ENCODE results near the gene BRD4. TPM values are rescaled to one million over a fixed set of nuclear protein-coding genes. Genes with fewer than 3 reads are reported as not detected.
"Not testable (repeated sequence)": the region's sequence is repeated elsewhere in the genome, so short reads cannot be mapped to it uniquely, and the experiment has no call there.

The BRD4 gene
- polyA plus RNA-seq, 6 donors from 2014 or later: 13.5 to 51.9 (median 18.4) TPM

GRCh38 chr19:15353908-15354307, 21.6 kb upstream of the BRD4 start:
- peaks cover 3 to 12% (median 9%) of the 10 kb centered on the region in 3 donors for H3K4me1 Mint-ChIP-seq
- DNase-seq (no peak), ATAC-seq (ENCODE audit: low read depth in 2 of 2) (no peak)
- no peaks in the 10 kb centered on the region for H3K9me3 Mint-ChIP-seq
- H3K27me3 Mint-ChIP-seq: no peaks in the 10 kb centered on the region
- peak overlapping the region in 1 of 6 donors; percentile 44 for H3K27ac Mint-ChIP-seq
- H3K36me3 Mint-ChIP-seq: peaks cover 17 to 21% of the 10 kb centered on the region in 2 donors
- no peak overlapping the region for H3K4me3 Mint-ChIP-seq

GRCh38 chr19:15352535-15352934, 20.2 kb upstream of the BRD4 start:
- not testable (repeated sequence) for H3K4me3 Mint-ChIP-seq; H3K27me3 Mint-ChIP-seq; H3K9me3 Mint-ChIP-seq; ATAC-seq (ENCODE audit: low read depth in 2 of 2); DNase-seq; H3K36me3 Mint-ChIP-seq
- peaks cover 4 to 23% (median 10%) of the 10 kb centered on the region in 3 donors for H3K4me1 Mint-ChIP-seq
- peak overlapping the region in 2 of 6 donors; percentile 42 to 79 for H3K27ac Mint-ChIP-seq

GRCh38 chr19:15341328-15341727, 9.0 kb upstream of the BRD4 start:
- H3K9me3 Mint-ChIP-seq, H3K36me3 Mint-ChIP-seq: not testable (repeated sequence)

GRCh38 chr19:15340086-15340485, 7.7 kb upstream of the BRD4 start:
- no peak for ATAC-seq (ENCODE audit: low read depth in 2 of 2)
- Mint-ChIP-seq H3K27me3 (no peaks in the 10 kb centered on the region), H3K4me3 (no peak overlapping the region)

More at GRCh38 chr19:15341328-15341727, 9.0 kb upstream of the BRD4 start:
- not testable (repeated sequence) for H3K4me1 Mint-ChIP-seq; H3K27ac Mint-ChIP-seq; H3K4me3 Mint-ChIP-seq; DNase-seq; ATAC-seq (ENCODE audit: low read depth in 2 of 2); H3K27me3 Mint-ChIP-seq

GRCh38 chr19:15337202-15337601, 4.9 kb upstream of the BRD4 start:
- Mint-ChIP-seq H3K36me3 (no peaks in the 10 kb centered on the region), H3K27me3 (no peaks in the 10 kb centered on the region), H3K4me1 (peaks cover 12 to 29% (median 13%) of the 10 kb centered on the region in 3 donors), H3K9me3 (no peaks in the 10 kb centered on the region), H3K4me3 (peak overlapping the region in 1 of 8 donors; percentile 40), H3K27ac (peak overlapping the region in 1 of 6 donors; percentile 57)
- DNase-seq (no peak), ATAC-seq (ENCODE audit: low read depth in 2 of 2) (no peak)

More at GRCh38 chr19:15340086-15340485, 7.7 kb upstream of the BRD4 start:
- H3K9me3 Mint-ChIP-seq: no peaks in the 10 kb centered on the region
- H3K36me3 Mint-ChIP-seq: peaks cover 0 to 7% of the 10 kb centered on the region in 2 donors
- peaks cover 4 to 15% (median 5%) of the 10 kb centered on the region in 3 donors for H3K4me1 Mint-ChIP-seq
- DNase-seq: no peak
- peak overlapping the region in 1 of 6 donors; percentile 19 for H3K27ac Mint-ChIP-seq

- not testable (repeated sequence) for H3K36me3 Mint-ChIP-seq; H3K27me3 Mint-ChIP-seq; DNase-seq; H3K9me3 Mint-ChIP-seq; ATAC-seq (ENCODE audit: low read depth in 2 of 2)
- H3K4me1 Mint-ChIP-seq: peaks cover 12 to 32% (median 14%) of the 10 kb centered on the region in 3 donors
- H3K4me3 Mint-ChIP-seq: peak overlapping the region in 1 of 8 donors; percentile 66
- H3K27ac Mint-ChIP-seq: peak overlapping the region in 3 of 6 donors; percentile 27 to 64 (median 34)
Measured at GRCh38 chr19:15335992-15336391, 3.7 kb upstream of the BRD4 start.

GRCh38 chr19:15331419-15332310, 674 bp downstream of the BRD4 start:
- Mint-ChIP-seq H3K36me3 (no peaks in the 10 kb centered on the region), H3K4me3 (peak overlapping the region; percentile 87 to 99 (median 94)), H3K27ac (peak overlapping the region; percentile 95 to 99 (median 98)), H3K4me1 (peaks cover 35 to 75% (median 53%) of the 10 kb centered on the region in 3 donors), H3K9me3 (no peaks in the 10 kb centered on the region), H3K27me3 (no peaks in the 10 kb centered on the region)
- peak; percentile 67 for DNase-seq
- ATAC-seq (ENCODE audit: low read depth in 2 of 2): peak; percentile 37 to 42

- H3K27ac Mint-ChIP-seq: peak overlapping the region; percentile 92 to 98 (median 97)
- no peak for ATAC-seq (ENCODE audit: low read depth in 2 of 2)
Measured at GRCh38 chr19:15330801-15331418, 1.4 kb downstream of the BRD4 start.

GRCh38 chr19:15328312-15328711, 4.0 kb downstream of the BRD4 start:
- H3K9me3 Mint-ChIP-seq: no peaks in the 10 kb centered on the region
- H3K36me3 Mint-ChIP-seq: peaks cover 0 to 2% of the 10 kb centered on the region in 2 donors
- peak overlapping the region in 5 of 6 donors; percentile 3 to 93 (median 60) for H3K27ac Mint-ChIP-seq
- DNase-seq (no peak), ATAC-seq (ENCODE audit: low read depth in 2 of 2) (no peak)
- no peaks in the 10 kb centered on the region for H3K27me3 Mint-ChIP-seq
- H3K4me1 Mint-ChIP-seq: peaks cover 55 to 84% (median 79%) of the 10 kb centered on the region in 3 donors
- peak overlapping the region in 5 of 8 donors; percentile 5 to 99 (median 75) for H3K4me3 Mint-ChIP-seq

More at GRCh38 chr19:15330801-15331418, 1.4 kb downstream of the BRD4 start:
- no peak for DNase-seq
- Mint-ChIP-seq H3K36me3 (no peaks in the 10 kb centered on the region), H3K4me3 (peak overlapping the region; percentile 87 to 99 (median 94)), H3K27me3 (no peaks in the 10 kb centered on the region), H3K9me3 (no peaks in the 10 kb centered on the region), H3K4me1 (peaks cover 38 to 75% (median 56%) of the 10 kb centered on the region in 3 donors)

GRCh38 chr19:15324791-15325519, 7.4 kb downstream of the BRD4 start:
- ATAC-seq (ENCODE audit: low read depth in 2 of 2): peak; percentile 23 to 40

GRCh38 chr19:15323496-15324235, 8.7 kb downstream of the BRD4 start:
- Mint-ChIP-seq H3K9me3 (no peaks in the 10 kb centered on the region), H3K27ac (peak overlapping the region; percentile 19 to 96 (median 83)), H3K4me1 (peaks cover 65 to 99% (median 84%) of the 10 kb centered on the region in 3 donors), H3K4me3 (peak overlapping the region; percentile 17 to 82 (median 56)), H3K27me3 (no peaks in the 10 kb centered on the region), H3K36me3 (peaks cover 0 to 4% of the 10 kb centered on the region in 2 donors)
- DNase-seq (no peak), ATAC-seq (ENCODE audit: low read depth in 2 of 2) (no peak)

More at GRCh38 chr19:15324791-15325519, 7.4 kb downstream of the BRD4 start:
- Mint-ChIP-seq H3K4me1 (peaks cover 71 to 99% (median 88%) of the 10 kb centered on the region in 3 donors), H3K36me3 (peaks cover 0 to 4% of the 10 kb centered on the region in 2 donors), H3K27ac (peak overlapping the region; percentile 42 to 96 (median 91)), H3K27me3 (no peaks in the 10 kb centered on the region), H3K4me3 (peak overlapping the region; percentile 25 to 82 (median 68)), H3K9me3 (no peaks in the 10 kb centered on the region)
- DNase-seq: no peak

GRCh38 chr19:15321739-15322138, 10.6 kb downstream of the BRD4 start:
- ATAC-seq (ENCODE audit: low read depth in 2 of 2): no peak
- H3K9me3 Mint-ChIP-seq: no peaks in the 10 kb centered on the region
- H3K27ac Mint-ChIP-seq: peak overlapping the region; percentile 82 to 95 (median 90)
- H3K4me1 Mint-ChIP-seq: peaks cover 75 to 99% (median 86%) of the 10 kb centered on the region in 3 donors
- peaks cover 0 to 4% of the 10 kb centered on the region in 2 donors for H3K36me3 Mint-ChIP-seq
- H3K27me3 Mint-ChIP-seq: no peaks in the 10 kb centered on the region
- no peak for DNase-seq
- peak overlapping the region in 7 of 8 donors; percentile 37 to 85 (median 57) for H3K4me3 Mint-ChIP-seq
